GM10248 (cell line): ENCODE data around the gene GNB5.

Experiments used
- CTCF ChIA-PET: fragments of 300-600 bp; sonication (Branson Sonifier 250); formaldehyde crosslinking; extraction: SDS; loops from one replicate; lab custom pipeline; 2021; ENCODE audit warnings: antibody characterized with exemption; lab: Yijun Ruan, JAX
- POLR2A ChIA-PET: fragments of 350-650 bp; sonication (Branson Sonifier 250); formaldehyde crosslinking; extraction: SDS; loops from one replicate; lab custom pipeline; 2020; ENCODE audit warnings: antibody characterized with exemption; lab: Yijun Ruan, JAX
- DNase-seq: peaks from one replicate; pipeline ENCODE4 v3.0.0; 2012; ENCODE audit errors: extremely low spot score
- CTCF ChIP-seq: IDR thresholded peaks from 2 replicates; pipeline ENCODE4 v1.5.1; 2012; ENCODE audit warnings: mild to moderate bottlenecking, low read depth; ENCODE audit errors: extremely low read depth, missing control alignments, control extremely low read depth

The GNB5 gene

GRCh38 chr15:52161406-52161966 is 29.7 kb downstream of the GNB5 start:
- DNase-seq: no peak
- ChIA-PET POLR2A (no interaction called here), CTCF (interaction anchor here (0.7 to 2.9 kb wide), 7 partner anchors 10 to 66 kb away, joined by 3 to 15 read pairs (median 4); no protein-coding TSS in a partner anchor)
- TF ChIP-seq CTCF: no peak

- POLR2A ChIA-PET: no interaction called here
- no peak for TF ChIP-seq CTCF
- CTCF ChIA-PET: interaction anchor here (0.8 to 4.1 kb wide), 3 partner anchors 21 to 68 kb away, joined by 3 to 19 read pairs (median 4); no protein-coding TSS in a partner anchor
- no peak for DNase-seq
These were observed 31.5 kb downstream of the GNB5 start for GRCh38 chr15:52159645-52160044.

GRCh38 chr15:52158084-52158765 is 33.0 kb downstream of the GNB5 start:
- no peak for DNase-seq
- TF ChIP-seq CTCF: no peak
- CTCF ChIA-PET: interaction anchor here (0.8 to 4.1 kb wide), 5 partner anchors 10 to 50 kb away, joined by 3 to 19 read pairs (median 3); no protein-coding TSS in a partner anchor
- POLR2A ChIA-PET: interaction anchor here (0.5 to 0.9 kb wide), 2 partner anchors 91 to 204 kb away, joined by 3 read pairs; no protein-coding TSS in a partner anchor

- CTCF ChIA-PET: interaction anchor here (1.6 to 4.7 kb wide), 2 partner anchors 9 to 16 kb away, joined by 4 to 33 read pairs; no protein-coding TSS in a partner anchor
- POLR2A ChIA-PET: no interaction called here
- DNase-seq: no peak
- no peak for TF ChIP-seq CTCF
These were observed 35.3 kb downstream of the GNB5 start for GRCh38 chr15:52155878-52156277.

GRCh38 chr15:52154896-52155865 is 36.0 kb downstream of the GNB5 start:
- DNase-seq: no peak
- TF ChIP-seq CTCF: no peak
- CTCF ChIA-PET: interaction anchor here (1.6 to 4.7 kb wide), 3 partner anchors 10 to 53 kb away, joined by 4 to 33 read pairs (median 14); no protein-coding TSS in a partner anchor
- POLR2A ChIA-PET: no interaction called here
